ENCODE results near the gene PDK2.

DNA sequence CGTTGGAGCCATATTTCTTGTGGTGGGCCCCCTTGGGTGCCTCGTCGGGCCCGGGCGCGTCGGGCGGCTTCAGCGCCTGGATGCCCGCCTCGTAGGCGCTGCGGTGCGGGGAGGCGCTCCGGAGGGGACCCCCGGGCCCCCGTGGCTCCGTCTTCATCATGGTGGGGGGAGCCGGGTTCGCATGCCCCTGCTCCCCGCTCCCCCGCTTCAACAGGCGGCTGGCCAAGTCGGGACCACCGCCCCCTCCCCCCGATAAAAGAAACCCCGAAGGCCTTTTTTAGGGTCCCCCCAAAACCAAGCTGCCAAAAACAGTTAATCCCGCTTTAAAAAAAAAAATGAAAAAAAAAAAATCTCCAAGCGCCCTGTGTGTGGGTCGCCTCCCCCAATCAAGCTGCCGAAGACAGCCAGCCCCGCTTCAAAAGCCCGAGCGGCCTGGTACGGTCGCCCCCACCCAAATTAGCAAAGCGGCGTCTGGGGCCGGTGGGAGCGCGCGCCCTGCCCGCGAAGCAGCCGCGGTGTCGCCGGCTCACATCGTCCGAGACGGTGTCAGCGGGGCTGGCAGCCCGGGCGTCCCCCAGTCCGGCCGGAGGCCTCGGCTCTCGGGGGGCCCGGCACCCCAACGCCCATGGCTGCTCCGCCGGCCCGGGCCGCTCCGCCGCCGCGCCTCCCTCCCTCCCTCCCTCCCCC, 55.3 kb downstream of the PDK2 start, which contains the start of gene PPP1R9B:
- TF ChIP-seq, protein P1, sequence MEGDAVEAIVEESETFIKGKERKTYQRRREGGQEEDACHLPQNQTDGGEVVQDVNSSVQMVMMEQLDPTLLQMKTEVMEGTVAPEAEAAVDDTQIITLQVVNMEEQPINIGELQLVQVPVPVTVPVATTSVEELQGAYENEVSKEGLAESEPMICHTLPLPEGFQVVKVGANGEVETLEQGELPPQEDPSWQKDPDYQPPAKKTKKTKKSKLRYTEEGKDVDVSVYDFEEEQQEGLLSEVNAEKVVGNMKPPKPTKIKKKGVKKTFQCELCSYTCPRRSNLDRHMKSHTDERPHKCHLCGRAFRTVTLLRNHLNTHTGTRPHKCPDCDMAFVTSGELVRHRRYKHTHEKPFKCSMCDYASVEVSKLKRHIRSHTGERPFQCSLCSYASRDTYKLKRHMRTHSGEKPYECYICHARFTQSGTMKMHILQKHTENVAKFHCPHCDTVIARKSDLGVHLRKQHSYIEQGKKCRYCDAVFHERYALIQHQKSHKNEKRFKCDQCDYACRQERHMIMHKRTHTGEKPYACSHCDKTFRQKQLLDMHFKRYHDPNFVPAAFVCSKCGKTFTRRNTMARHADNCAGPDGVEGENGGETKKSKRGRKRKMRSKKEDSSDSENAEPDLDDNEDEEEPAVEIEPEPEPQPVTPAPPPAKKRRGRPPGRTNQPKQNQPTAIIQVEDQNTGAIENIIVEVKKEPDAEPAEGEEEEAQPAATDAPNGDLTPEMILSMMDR (IDR thresholded peaks at IDR 0.05), result no peak
- no peak for TF ChIP-seq POLR2A (IDR thresholded peaks at IDR 0.05)
- no peak for TF ChIP-seq POLR2AphosphoS5 (IDR thresholded peaks at IDR 0.05)
